ENCODE results near the gene OR10H1. TPM values are rescaled to one million over a fixed set of nuclear protein-coding genes. Genes with fewer than 3 reads are reported as not detected.

Gene OR10H1
- total and polyA plus RNA-seq, 9 of the 15 experiments (the other 6 are each of a cell fraction or from before 2014, with no cell fraction given) = not detected

DNA sequence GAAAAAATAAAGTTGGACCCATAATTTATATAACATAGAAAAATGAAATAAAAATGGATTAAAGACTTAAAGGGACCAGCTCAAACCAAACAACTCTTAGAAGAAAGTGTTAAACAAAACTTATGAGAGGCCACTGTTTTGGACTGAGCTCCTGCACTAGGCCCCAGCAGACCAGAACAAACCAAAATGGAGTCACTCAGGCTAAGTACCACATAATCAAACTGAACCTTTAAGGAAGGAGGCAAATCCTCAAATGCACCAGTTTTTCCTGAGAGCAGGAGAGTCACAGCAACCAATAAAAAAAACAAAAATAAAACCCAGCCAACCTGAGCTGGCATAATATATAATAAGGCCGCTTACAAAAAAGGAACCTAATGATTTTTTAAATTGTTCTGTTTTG is 10.3 kb upstream of the OR10H1 start (continued):
- TF ChIP-seq, protein P1, sequence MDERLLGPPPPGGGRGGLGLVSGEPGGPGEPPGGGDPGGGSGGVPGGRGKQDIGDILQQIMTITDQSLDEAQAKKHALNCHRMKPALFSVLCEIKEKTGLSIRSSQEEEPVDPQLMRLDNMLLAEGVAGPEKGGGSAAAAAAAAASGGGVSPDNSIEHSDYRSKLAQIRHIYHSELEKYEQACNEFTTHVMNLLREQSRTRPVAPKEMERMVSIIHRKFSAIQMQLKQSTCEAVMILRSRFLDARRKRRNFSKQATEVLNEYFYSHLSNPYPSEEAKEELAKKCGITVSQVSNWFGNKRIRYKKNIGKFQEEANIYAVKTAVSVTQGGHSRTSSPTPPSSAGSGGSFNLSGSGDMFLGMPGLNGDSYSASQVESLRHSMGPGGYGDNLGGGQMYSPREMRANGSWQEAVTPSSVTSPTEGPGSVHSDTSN (CRISPR knock-in tag; IDR thresholded peaks at IDR 0.05; ENCODE audit: low read depth) = no peak
- TF ChIP-seq, protein P1 (tag; conservative IDR thresholded peaks at IDR 0.05; ENCODE audit: low read depth) = no peak; the same call in 1 of the 2 replicates
- TF ChIP-seq, protein P2, sequence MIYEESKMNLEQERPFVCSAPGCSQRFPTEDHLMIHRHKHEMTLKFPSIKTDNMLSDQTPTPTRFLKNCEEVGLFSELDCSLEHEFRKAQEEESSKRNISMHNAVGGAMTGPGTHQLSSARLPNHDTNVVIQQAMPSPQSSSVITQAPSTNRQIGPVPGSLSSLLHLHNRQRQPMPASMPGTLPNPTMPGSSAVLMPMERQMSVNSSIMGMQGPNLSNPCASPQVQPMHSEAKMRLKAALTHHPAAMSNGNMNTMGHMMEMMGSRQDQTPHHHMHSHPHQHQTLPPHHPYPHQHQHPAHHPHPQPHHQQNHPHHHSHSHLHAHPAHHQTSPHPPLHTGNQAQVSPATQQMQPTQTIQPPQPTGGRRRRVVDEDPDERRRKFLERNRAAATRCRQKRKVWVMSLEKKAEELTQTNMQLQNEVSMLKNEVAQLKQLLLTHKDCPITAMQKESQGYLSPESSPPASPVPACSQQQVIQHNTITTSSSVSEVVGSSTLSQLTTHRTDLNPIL (CRISPR knock-in tag; IDR thresholded peaks at IDR 0.05) = 0 out of 2 replicates have a peak, but pooled peaks have one; percentile 65
- TF ChIP-seq ZNF764 (CRISPR knock-in tag; IDR thresholded peaks at IDR 0.05; ENCODE audit: low read depth) = no peak
- TF ChIP-seq BRF1 (IDR thresholded peaks at IDR 0.05; ENCODE audit: borderline replicate concordance, extremely low read depth, insufficient read length) = no peak
- TF ChIP-seq, protein P3, sequence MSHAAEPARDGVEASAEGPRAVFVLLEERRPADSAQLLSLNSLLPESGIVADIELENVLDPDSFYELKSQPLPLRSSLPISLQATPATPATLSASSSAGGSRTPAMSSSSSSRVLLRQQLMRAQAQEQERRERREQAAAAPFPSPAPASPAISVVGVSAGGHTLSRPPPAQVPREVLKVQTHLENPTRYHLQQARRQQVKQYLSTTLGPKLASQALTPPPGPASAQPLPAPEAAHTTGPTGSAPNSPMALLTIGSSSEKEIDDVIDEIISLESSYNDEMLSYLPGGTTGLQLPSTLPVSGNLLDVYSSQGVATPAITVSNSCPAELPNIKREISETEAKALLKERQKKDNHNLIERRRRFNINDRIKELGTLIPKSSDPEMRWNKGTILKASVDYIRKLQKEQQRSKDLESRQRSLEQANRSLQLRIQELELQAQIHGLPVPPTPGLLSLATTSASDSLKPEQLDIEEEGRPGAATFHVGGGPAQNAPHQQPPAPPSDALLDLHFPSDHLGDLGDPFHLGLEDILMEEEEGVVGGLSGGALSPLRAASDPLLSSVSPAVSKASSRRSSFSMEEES (CRISPR knock-in tag; IDR thresholded peaks at IDR 0.05) = 0 out of 2 replicates have a peak, but pooled peaks have one; percentile 17
- TF ChIP-seq BCOR (IDR thresholded peaks at IDR 0.05) = no peak
- no peak for TF ChIP-seq SIN3A (IDR thresholded peaks at IDR 0.05; ENCODE audit: borderline replicate concordance in 2 of 2, control insufficient read depth in 1 of 2, low read depth in 2 of 2, low read length in 2 of 2)
- TF ChIP-seq, protein P4, sequence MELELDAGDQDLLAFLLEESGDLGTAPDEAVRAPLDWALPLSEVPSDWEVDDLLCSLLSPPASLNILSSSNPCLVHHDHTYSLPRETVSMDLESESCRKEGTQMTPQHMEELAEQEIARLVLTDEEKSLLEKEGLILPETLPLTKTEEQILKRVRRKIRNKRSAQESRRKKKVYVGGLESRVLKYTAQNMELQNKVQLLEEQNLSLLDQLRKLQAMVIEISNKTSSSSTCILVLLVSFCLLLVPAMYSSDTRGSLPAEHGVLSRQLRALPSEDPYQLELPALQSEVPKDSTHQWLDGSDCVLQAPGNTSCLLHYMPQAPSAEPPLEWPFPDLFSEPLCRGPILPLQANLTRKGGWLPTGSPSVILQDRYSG (tag; conservative IDR thresholded peaks at IDR 0.05; ENCODE audit: low read depth) = peak; percentile 93
- no peak for TF ChIP-seq ILF3 (IDR thresholded peaks at IDR 0.05; ENCODE audit: borderline replicate concordance)
- TF ChIP-seq THRAP3 (IDR thresholded peaks at IDR 0.05; ENCODE audit: borderline replicate concordance) = no peak
- TF ChIP-seq DMBX1 (CRISPR knock-in tag; IDR thresholded peaks at IDR 0.05; ENCODE audit: borderline replicate concordance) = peak; percentile 98
- no peak for TF ChIP-seq MAFF (IDR thresholded peaks at IDR 0.05; ENCODE audit: low read length)
- TF ChIP-seq ZNF311 (CRISPR knock-in tag; IDR thresholded peaks at IDR 0.05) = peak; percentile 95
- no peak for TF ChIP-seq U2AF2 (optimal IDR thresholded peaks at IDR 0.05; ENCODE audit: low read depth, low read length)
- no peak for TF ChIP-seq POLR3A (IDR thresholded peaks at IDR 0.05; ENCODE audit: borderline replicate concordance, extremely low read depth, insufficient read depth, insufficient read length)
- TF ChIP-seq, protein P5, sequence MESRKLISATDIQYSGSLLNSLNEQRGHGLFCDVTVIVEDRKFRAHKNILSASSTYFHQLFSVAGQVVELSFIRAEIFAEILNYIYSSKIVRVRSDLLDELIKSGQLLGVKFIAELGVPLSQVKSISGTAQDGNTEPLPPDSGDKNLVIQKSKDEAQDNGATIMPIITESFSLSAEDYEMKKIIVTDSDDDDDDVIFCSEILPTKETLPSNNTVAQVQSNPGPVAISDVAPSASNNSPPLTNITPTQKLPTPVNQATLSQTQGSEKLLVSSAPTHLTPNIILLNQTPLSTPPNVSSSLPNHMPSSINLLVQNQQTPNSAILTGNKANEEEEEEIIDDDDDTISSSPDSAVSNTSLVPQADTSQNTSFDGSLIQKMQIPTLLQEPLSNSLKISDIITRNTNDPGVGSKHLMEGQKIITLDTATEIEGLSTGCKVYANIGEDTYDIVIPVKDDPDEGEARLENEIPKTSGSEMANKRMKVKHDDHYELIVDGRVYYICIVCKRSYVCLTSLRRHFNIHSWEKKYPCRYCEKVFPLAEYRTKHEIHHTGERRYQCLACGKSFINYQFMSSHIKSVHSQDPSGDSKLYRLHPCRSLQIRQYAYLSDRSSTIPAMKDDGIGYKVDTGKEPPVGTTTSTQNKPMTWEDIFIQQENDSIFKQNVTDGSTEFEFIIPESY (CRISPR knock-in tag; IDR thresholded peaks at IDR 0.05) = no peak
- no peak for TF ChIP-seq GABPB2 (CRISPR knock-in tag; conservative IDR thresholded peaks at IDR 0.05)
- peak; percentile 95 for TF ChIP-seq PTRF (tag; IDR thresholded peaks at IDR 0.05)
